H1 (cell line): ENCODE data around the gene ZNF496. TPM values are rescaled to one million over a fixed set of nuclear protein-coding genes. Genes with fewer than 3 reads are reported as not detected.

Source experiments
- CTCF ChIA-PET: fragments of 300-600 bp; sonication (Branson Sonifier 250); formaldehyde crosslinking; loops from one replicate; lab custom pipeline; 2021; ENCODE audit not compliant: partially characterized antibody; lab: Charles Lee
- POLR2A ChIA-PET: fragments of 300-600 bp; sonication (Branson Sonifier 250); formaldehyde crosslinking; loops from one replicate; lab custom pipeline; 2021; ENCODE audit warnings: inconsistent platforms; ENCODE audit not compliant: partially characterized antibody; lab: Charles Lee
- DNase-seq, 2 experiments: peaks; one replicate each; pipeline versions ENCODE4 v3.0.0 to v3.0.0-alpha.2; 2010 to 2022; ENCODE audit warnings: low spot score in 2 of 2, low read depth in 1 of 2, mixed read lengths in 1 of 2
- FAIRE-seq: peaks from 2 replicates; lab custom pipeline; 2011; peaks lifted over from hg19 to GRCh38; lab: Jason Lieb, UNC
- H2AFZ ChIP-seq: 2 replicates; pipeline ENCODE4 v1.8.1; 2012; ENCODE audit warnings: low read length, inconsistent platforms
- H2AK5ac ChIP-seq: 2 replicates; pipeline ENCODE4 v1.6.1; 2013; ENCODE audit warnings: low read depth, low read length
- H2BK120ac ChIP-seq: replicated peaks from 2 replicates; pipeline ENCODE3; 2013; ENCODE audit warnings: low read depth, low read length, inconsistent platforms
- H2BK12ac ChIP-seq: 2 replicates; pipeline ENCODE4 v1.6.1; 2013; ENCODE audit warnings: low read depth, low read length
- H2BK15ac ChIP-seq: 2 replicates; pipeline ENCODE4 v1.6.1; 2013; ENCODE audit warnings: low read length
- H2BK20ac ChIP-seq: 2 replicates; pipeline ENCODE4 v1.6.1; 2013; ENCODE audit warnings: low read length
- H2BK5ac ChIP-seq: 2 replicates; pipeline ENCODE4 v1.6.1; 2013; ENCODE audit warnings: low read depth, low read length
- H3K14ac ChIP-seq: 2 replicates; pipeline ENCODE4 v1.6.1; 2013; ENCODE audit warnings: inconsistent platforms; ENCODE audit not compliant: insufficient read length
- H3K18ac ChIP-seq: 2 replicates; pipeline ENCODE4 v1.6.1; 2013; ENCODE audit warnings: low read length; ENCODE audit errors: extremely low read depth
- H3K23ac ChIP-seq: 2 replicates; pipeline ENCODE4 v1.6.1; 2013; ENCODE audit warnings: inconsistent platforms; ENCODE audit not compliant: insufficient read length
- H3K23me2 ChIP-seq: 2 replicates; pipeline ENCODE4 v1.6.1; 2013; ENCODE audit warnings: low read depth, low read length
- H3K27ac ChIP-seq: 2 replicates; pipeline ENCODE4 v1.6.1; 2011; ENCODE audit warnings: low read depth, low read length, inconsistent platforms
- H3K27me3 ChIP-seq, 4 experiments: replicated peaks in 1 of 4; 1 replicate in 1 of 4; 2 replicates in 3 of 4; pipeline versions ENCODE4 v1.6.1 to v1.8.1; 2011 to 2013; ENCODE audit warnings: low read length in 3 of 4, mild to moderate bottlenecking in 3 of 4, inconsistent platforms in 2 of 4, mixed read lengths in 2 of 4, moderate library complexity in 1 of 4; ENCODE audit not compliant: control insufficient read depth in 3 of 4, insufficient read depth in 3 of 4; ENCODE audit errors: extremely low read depth in 1 of 4
- H3K36me3 ChIP-seq, 4 experiments: 2 replicates each; pipeline versions ENCODE4 v1.6.1 to v1.8.1; 2011 to 2013; ENCODE audit warnings: mild to moderate bottlenecking in 4 of 4, low read length in 3 of 4, moderate library complexity in 2 of 4, control low read depth in 1 of 4, inconsistent platforms in 1 of 4; ENCODE audit not compliant: insufficient read depth in 4 of 4, control insufficient read depth in 2 of 4
- H3K4ac ChIP-seq: replicated peaks from 2 replicates; pipeline ENCODE3; 2013; ENCODE audit warnings: low read length, low read depth, mixed read lengths, inconsistent platforms; ENCODE audit not compliant: insufficient read length
- H3K4me1 ChIP-seq, 4 experiments: replicated peaks in 1 of 4; 1 replicate in 1 of 4; 2 replicates in 3 of 4; pipeline versions ENCODE4 v1.6.1 to v1.8.1; 2011 to 2013; ENCODE audit warnings: low read length in 3 of 4, inconsistent platforms in 2 of 4, mixed read lengths in 1 of 4; ENCODE audit not compliant: insufficient read depth in 4 of 4, control insufficient read depth in 3 of 4
- H3K4me2 ChIP-seq, 2 experiments: 2 replicates each; pipeline versions ENCODE4 v1.6.1 to v1.8.1; 2011 to 2013; ENCODE audit warnings: low read depth in 2 of 2, low read length in 2 of 2, control low read depth in 1 of 2, inconsistent platforms in 1 of 2, mild to moderate bottlenecking in 1 of 2; ENCODE audit not compliant: insufficient read depth in 1 of 2
- H3K4me3 ChIP-seq, 4 experiments: fragments of 200-600, 300-600 bp in 1 of 4; sonication (generic), shearing (Covaris generic), sonication (Bioruptor Twin) in 1 of 4; 2 replicates each; pipeline versions ENCODE4 v1.5.1 to v1.8.1; 2011 to 2016; ENCODE audit warnings: low read length in 4 of 4, low read depth in 3 of 4, control low read depth in 2 of 4, inconsistent platforms in 2 of 4, mild to moderate bottlenecking in 2 of 4, mixed read lengths in 1 of 4, moderate library complexity in 1 of 4; ENCODE audit not compliant: insufficient read depth in 2 of 4; ENCODE audit errors: extremely low read depth in 1 of 4
- H3K56ac ChIP-seq: replicated peaks from 2 replicates; pipeline ENCODE3; 2013; ENCODE audit warnings: low read depth, mild to moderate bottlenecking, mixed read lengths, low read length, inconsistent platforms; ENCODE audit not compliant: insufficient read length
- H3K79me1 ChIP-seq: 2 replicates; pipeline ENCODE4 v1.6.1; 2013; ENCODE audit warnings: low read depth, low read length, control low read depth
- H3K79me2 ChIP-seq, 2 experiments: 2 replicates each; pipeline versions ENCODE4 v1.6.1 to v1.8.1; 2012 to 2013; ENCODE audit warnings: low read length in 2 of 2, mild to moderate bottlenecking in 2 of 2, inconsistent platforms in 1 of 2; ENCODE audit not compliant: insufficient read depth in 2 of 2, control insufficient read depth in 1 of 2
- H3K9ac ChIP-seq, 4 experiments: replicated peaks in 1 of 4; 1 replicate in 1 of 4; 2 replicates in 3 of 4; pipeline versions ENCODE4 v1.6.1 to v1.8.1; 2011 to 2013; ENCODE audit warnings: low read depth in 3 of 4, low read length in 3 of 4, control low read depth in 2 of 4, mild to moderate bottlenecking in 2 of 4, moderate library complexity in 2 of 4, inconsistent platforms in 1 of 4; ENCODE audit errors: extremely low read depth in 1 of 4
- H3K9me3 ChIP-seq, 2 experiments: 2 replicates each; pipeline versions ENCODE4 v1.6.1 to v1.8.1; 2012 to 2013; ENCODE audit warnings: mild to moderate bottlenecking in 2 of 2, moderate library complexity in 2 of 2, control low read depth in 1 of 2, inconsistent platforms in 1 of 2, low read depth in 1 of 2, low read length in 1 of 2, mixed read lengths in 1 of 2; ENCODE audit not compliant: insufficient read depth in 2 of 2
- H4K20me1 ChIP-seq, 2 experiments: replicated peaks in 1 of 2; 2 replicates each; pipeline versions ENCODE3 to v1.8.1; 2011 to 2013; ENCODE audit warnings: inconsistent platforms in 2 of 2, low read length in 2 of 2, mild to moderate bottlenecking in 1 of 2; ENCODE audit not compliant: insufficient read depth in 2 of 2, control insufficient read depth in 1 of 2
- H4K5ac ChIP-seq: 2 replicates; pipeline ENCODE4 v1.6.1; 2013; ENCODE audit warnings: low read length, low read depth, mixed read lengths, inconsistent platforms; ENCODE audit not compliant: insufficient read length
- H4K8ac ChIP-seq: 2 replicates; pipeline ENCODE4 v1.8.0; 2013; ENCODE audit warnings: mild to moderate bottlenecking, moderate library complexity, low read length, inconsistent platforms; ENCODE audit not compliant: insufficient read depth; ENCODE audit errors: extremely low read depth
- H4K91ac ChIP-seq: replicated peaks from 2 replicates; pipeline ENCODE3; 2013; ENCODE audit warnings: low read length, mixed read lengths, inconsistent platforms; ENCODE audit not compliant: insufficient read length
- BCL11A ChIP-seq, 2 experiments: IDR thresholded peaks; one replicate each; pipeline ENCODE4 v1.6.1; 2011; ENCODE audit warnings: low read depth in 2 of 2, low read length in 2 of 2, mild to moderate bottlenecking in 2 of 2
- EZH2 ChIP-seq: fragments of 200-600 bp; sonication (generic); IDR thresholded peaks from 2 replicates; pipeline ENCODE4 v1.7.1; 2012; ENCODE audit warnings: low read depth, mild to moderate bottlenecking, moderate library complexity, low read length, inconsistent platforms; ENCODE audit not compliant: severe bottlenecking
- RBBP5 ChIP-seq: IDR thresholded peaks from 2 replicates; pipeline ENCODE4 v1.7.1; 2012; ENCODE audit warnings: low read depth, mild to moderate bottlenecking, inconsistent platforms, low read length, moderate library complexity, borderline replicate concordance
- SIN3A ChIP-seq, 2 experiments: IDR thresholded peaks in 1 of 2; conservative IDR thresholded peaks in 1 of 2; 2 replicates each; pipeline ENCODE4 v1.6.1; 2011 to 2012; ENCODE audit warnings: low read length in 2 of 2, improper control_type of control experiment in 1 of 2, low read depth in 1 of 2, mild to moderate bottlenecking in 1 of 2
- SIX5 ChIP-seq: IDR thresholded peaks from 2 replicates; pipeline ENCODE4 v1.6.1; 2011; ENCODE audit warnings: mild to moderate bottlenecking, low read depth, low read length
- WGBS, 2 experiments: shearing (Covaris generic) in 1 of 2; methylation state at CpG; one replicate each; pipeline versions ENCODE4 v1.1.6 to v1.1.7; 2013 to 2015; ENCODE audit warnings: low lambda C conversion rate in 2 of 2, mixed read lengths in 2 of 2, inconsistent platforms in 1 of 2, low coverage in 1 of 2, missing lambda C conversion rate in 1 of 2; ENCODE audit not compliant: insufficient replicate concordance in 2 of 2, insufficient coverage in 1 of 2, insufficient read length in 1 of 2; ENCODE audit errors: extremely low coverage in 1 of 2, missing lambda C conversion rate in 1 of 2; 5-methylcytosine and 5-hydroxymethylcytosine counted together
- polyA plus RNA-seq, 7 experiments: library from polyadenylated mRNA; depleted of rRNA in 3 of 7; stranded (reverse) in 5 of 7; unstranded in 2 of 7; fragments of >200 nt in 5 of 7; fragments of 200-250 nt in 2 of 7; gene quantifications; 1 replicate in 5 of 7; 2 replicates in 1 of 7; 4 replicates in 1 of 7; pipeline versions ENCODE4 v1.2.1 to v1.2.3, GENCODE V29; 2011 to 2013; ENCODE audit warnings: missing spikeins in 2 of 7, mixed read lengths in 2 of 7
- total RNA-seq: library from RNA; stranded (reverse); fragmentation: NEBNext Ultra II Directional; extraction: Animal tissue kit (Norgen Biotek cat#: 25700); gene quantifications from 2 replicates; pipeline ENCODE4 v1.2.1, GENCODE V29; 2021

The ZNF496 gene
- total and polyA plus RNA-seq, 2 of the 8 experiments (the other 6 are each of a cell fraction or from before 2014, with no cell fraction given) = 27.9 to 71.4 TPM

- Histone ChIP-seq H3K4me2 (peak overlapping the region in 1 of 2 experiments; percentile 86; a peak in 3 of 4 replicates), H3K56ac (no peak overlapping the region), H4K20me1 (peaks cover 16 to 44% of the 10 kb centered on the region in 2 experiments), H2BK12ac (no peak overlapping the region), H2BK5ac (no peak overlapping the region), H3K4me3 (no peak overlapping the region), H4K8ac (no peak overlapping the region), H3K4ac (no peak overlapping the region), H3K79me2 (peaks cover 7 to 76% of the 10 kb centered on the region in 2 experiments), H3K27me3 (no peaks in the 10 kb centered on the region), H4K5ac (no peak overlapping the region), H4K91ac (no peak overlapping the region), H3K23me2 (peaks cover 6% of the 10 kb centered on the region), H3K14ac (no peak overlapping the region), H2AFZ (no peak overlapping the region), H2BK15ac (no peak overlapping the region), H3K36me3 (peaks cover 4 to 13% (median 7%) of the 10 kb centered on the region in 4 experiments; a peak in 7 of 8 replicates), H2BK120ac (no peak overlapping the region), H3K79me1 (peaks cover 19% of the 10 kb centered on the region; the same call in 1 of the 2 replicates), H2BK20ac (no peak overlapping the region), H2AK5ac (no peak overlapping the region)
- no peak for TF ChIP-seq RBBP5
- no peak for TF ChIP-seq BCL11A (IDR thresholded peaks at IDR 0.05; ENCODE audit: low read depth in 2 of 2, low read length in 2 of 2)
- TF ChIP-seq SIX5 = no peak
- no peak for TF ChIP-seq SIN3A (conservative IDR thresholded peaks at IDR 0.05 in 1 of 2, IDR thresholded peaks at IDR 0.05 in 1 of 2; ENCODE audit: low read depth in 1 of 2, low read length in 2 of 2)
- TF ChIP-seq EZH2 = no peak
- TF ChIP-seq, all 59 proteins: peak for 0
- WGBS, 2 experiments = 89% methylated on average over 7 of the region's 7 CpGs; no CpG with 5 or more reads in 1 of the 2 experiments
- no peak overlapping the region for H3K27ac ChIP-seq
- peaks cover 15 to 39% (median 23%) of the 10 kb centered on the region in 4 experiments for H3K4me1 ChIP-seq
- FAIRE-seq (no peak), DNase-seq (no peak)
- H3K23ac ChIP-seq = no peak overlapping the region
- ChIA-PET POLR2A (interaction anchor here (0.7 to 1.8 kb wide), 9 partner anchors 8 to 129 kb away, joined by 3 to 6 read pairs (median 4); no protein-coding TSS in a partner anchor), CTCF (interaction anchor here (0.9 to 1.3 kb wide), 2 partner anchors 36 to 193 kb away, joined by 3 to 5 read pairs; no protein-coding TSS in a partner anchor)
- no peaks in the 10 kb centered on the region for H3K9me3 ChIP-seq
- no peak overlapping the region for H3K9ac ChIP-seq
- H3K18ac ChIP-seq = peak overlapping the region; percentile 3; the same call in 1 of the 2 replicates
Observed at GRCh38 chr1:247336390-247336789, 4.7 kb upstream of the ZNF496 start.
